HL-60 (cell line): ENCODE results near the gene WWOX.

Experiments used
- CTCF ChIP-seq: IDR thresholded peaks from one replicate; pipeline ENCODE4 v1.5.1; 2011; ENCODE audit warnings: low read length, control low read depth, inconsistent platforms; ENCODE audit not compliant: insufficient read depth
- POLR2AphosphoS5 ChIP-seq: IDR thresholded peaks from 2 replicates; pipeline ENCODE4 v1.6.1; 2012; ENCODE audit warnings: low read depth

- TF ChIP-seq CTCF: no peak
- TF ChIP-seq POLR2AphosphoS5: no peak
These were observed 410.5 kb downstream of the WWOX start for GRCh38 chr16:78509965-78510364.
